Measurements from ENCODE around the gene MAGEF1. TPM values are rescaled to one million over a fixed set of nuclear protein-coding genes. Genes with fewer than 3 reads are reported as not detected.

The MAGEF1 gene
- total RNA-seq, 4 donors from 2014 or later = 4.2 to 22.5 (median 16.0) TPM

GRCh38 chr3:184677344-184678316 is 34.2 kb downstream of the MAGEF1 start:
- WGBS, 2 donors (ENCODE audit: low coverage in 1 of 2) = 80% methylated on average over 16 of the region's 17 CpGs; no CpG with 5 or more reads in 1 of the 2 donors

GRCh38 chr3:184676927-184677326 is 34.9 kb downstream of the MAGEF1 start:
- Histone ChIP-seq H3K4me1 (peaks cover 0 to 5% (median 1%) of the 10 kb centered on the region in 4 donors), H3K27me3 (no peaks in the 10 kb centered on the region), H3K4me3 (no peak overlapping the region), H3K36me3 (no peaks in the 10 kb centered on the region), H3K27ac (no peak overlapping the region), H3K9me3 (no peaks in the 10 kb centered on the region)
- DNase-seq = no peak
- intact Hi-C loops (cut with DNase I; ENCODE audit: low total_unique reads) = no loop called here
- in situ Hi-C loops (cut with MboI; ENCODE audit: low pct_ligation_motif_present in 1 of 4, low pct_unique_long_range_greater_than_20kb in 1 of 4, low sequenced_read_pairs in 3 of 4) = no loop called here
- no peak for TF ChIP-seq EP300 (IDR thresholded peaks at IDR 0.05; ENCODE audit: low read depth)
- TF ChIP-seq CTCF (IDR thresholded peaks at IDR 0.05) = no peak
- no peak for TF ChIP-seq POLR2AphosphoS5 (IDR thresholded peaks at IDR 0.05)
- no peak for TF ChIP-seq POLR2A (IDR thresholded peaks at IDR 0.05)
- 59 to 68% methylated on average over 5 to 8 of the region's 8 CpGs for WGBS, 2 donors (ENCODE audit: low coverage in 1 of 2)

More at GRCh38 chr3:184677344-184678316, 34.2 kb downstream of the MAGEF1 start:
- DNase-seq = no peak
- H3K27me3 ChIP-seq = no peaks in the 10 kb centered on the region
- H3K4me1 ChIP-seq = peaks cover 0 to 5% (median 1%) of the 10 kb centered on the region in 4 donors
- TF ChIP-seq CTCF (IDR thresholded peaks at IDR 0.05) = no peak
- no peak for TF ChIP-seq EP300 (IDR thresholded peaks at IDR 0.05; ENCODE audit: low read depth)
- TF ChIP-seq POLR2AphosphoS5 (IDR thresholded peaks at IDR 0.05) = no peak
- no peak for TF ChIP-seq POLR2A (IDR thresholded peaks at IDR 0.05)
- in situ Hi-C loops (cut with MboI; ENCODE audit: low pct_ligation_motif_present in 1 of 4, low pct_unique_long_range_greater_than_20kb in 1 of 4, low sequenced_read_pairs in 3 of 4) (no loop called here), intact Hi-C loops (cut with DNase I; ENCODE audit: low total_unique reads) (no loop called here)
- no peak overlapping the region for H3K4me3 ChIP-seq
- H3K27ac ChIP-seq = no peak overlapping the region
- H3K36me3 ChIP-seq = no peaks in the 10 kb centered on the region
- H3K9me3 ChIP-seq = no peaks in the 10 kb centered on the region

- no peak overlapping the region for H3K27ac ChIP-seq
- 100% methylated on average over 1 of the region's 1 CpG; no CpG with 5 or more reads in 1 of the 2 donors for WGBS, 2 donors (ENCODE audit: low coverage in 1 of 2)
- H3K4me1 ChIP-seq = peaks cover 0 to 5% (median 1%) of the 10 kb centered on the region in 4 donors
- H3K27me3 ChIP-seq = no peaks in the 10 kb centered on the region
- H3K9me3 ChIP-seq = no peaks in the 10 kb centered on the region
- H3K4me3 ChIP-seq = no peak overlapping the region
- TF ChIP-seq POLR2A (IDR thresholded peaks at IDR 0.05) = no peak
- no peak for TF ChIP-seq EP300 (IDR thresholded peaks at IDR 0.05; ENCODE audit: low read depth)
- TF ChIP-seq CTCF (IDR thresholded peaks at IDR 0.05) = no peak
- no peak for TF ChIP-seq POLR2AphosphoS5 (IDR thresholded peaks at IDR 0.05)
- intact Hi-C loops (cut with DNase I; ENCODE audit: low total_unique reads) = no loop called here
- H3K36me3 ChIP-seq = no peaks in the 10 kb centered on the region
- DNase-seq = no peak
- in situ Hi-C loops (cut with MboI; ENCODE audit: low pct_ligation_motif_present in 1 of 4, low pct_unique_long_range_greater_than_20kb in 1 of 4, low sequenced_read_pairs in 3 of 4) = no loop called here
Measured at GRCh38 chr3:184674626-184675025, 37.2 kb downstream of the MAGEF1 start.

- no peaks in the 10 kb centered on the region for H3K36me3 ChIP-seq
- in situ Hi-C loops (cut with MboI; ENCODE audit: low pct_ligation_motif_present in 1 of 4, low pct_unique_long_range_greater_than_20kb in 1 of 4, low sequenced_read_pairs in 3 of 4) = no loop called here
- intact Hi-C loops (cut with DNase I; ENCODE audit: low total_unique reads) = no loop called here
- TF ChIP-seq EP300 (IDR thresholded peaks at IDR 0.05; ENCODE audit: low read depth) = no peak
- no peak for TF ChIP-seq POLR2AphosphoS5 (IDR thresholded peaks at IDR 0.05)
- TF ChIP-seq CTCF (IDR thresholded peaks at IDR 0.05) = no peak
- no peak for TF ChIP-seq POLR2A (IDR thresholded peaks at IDR 0.05)
- H3K27ac ChIP-seq = no peak overlapping the region
- H3K9me3 ChIP-seq = no peaks in the 10 kb centered on the region
- no peaks in the 10 kb centered on the region for H3K27me3 ChIP-seq
- WGBS, 2 donors (ENCODE audit: low coverage in 1 of 2) = 75 to 78% methylated on average over 6 to 16 of the region's 16 CpGs
- no peak overlapping the region for H3K4me3 ChIP-seq
- DNase-seq = no peak
- H3K4me1 ChIP-seq = peaks cover 0 to 5% (median 0%) of the 10 kb centered on the region in 4 donors
Measured at GRCh38 chr3:184672977-184673870, 38.6 kb downstream of the MAGEF1 start.

Measured in transverse colon (tissue), 4 donors.